AML-193 (cell line): ENCODE results near the gene NFXL1.
A peak's percentile ranks its signal among the peaks of the same experiment; 100 is the strongest.

Source experiments
- DNase-seq, 2 experiments: peaks; one replicate each; lab custom pipeline; 2025; lab: John Stamatoyannopoulos, UW

NFXL1 gene

DNA sequence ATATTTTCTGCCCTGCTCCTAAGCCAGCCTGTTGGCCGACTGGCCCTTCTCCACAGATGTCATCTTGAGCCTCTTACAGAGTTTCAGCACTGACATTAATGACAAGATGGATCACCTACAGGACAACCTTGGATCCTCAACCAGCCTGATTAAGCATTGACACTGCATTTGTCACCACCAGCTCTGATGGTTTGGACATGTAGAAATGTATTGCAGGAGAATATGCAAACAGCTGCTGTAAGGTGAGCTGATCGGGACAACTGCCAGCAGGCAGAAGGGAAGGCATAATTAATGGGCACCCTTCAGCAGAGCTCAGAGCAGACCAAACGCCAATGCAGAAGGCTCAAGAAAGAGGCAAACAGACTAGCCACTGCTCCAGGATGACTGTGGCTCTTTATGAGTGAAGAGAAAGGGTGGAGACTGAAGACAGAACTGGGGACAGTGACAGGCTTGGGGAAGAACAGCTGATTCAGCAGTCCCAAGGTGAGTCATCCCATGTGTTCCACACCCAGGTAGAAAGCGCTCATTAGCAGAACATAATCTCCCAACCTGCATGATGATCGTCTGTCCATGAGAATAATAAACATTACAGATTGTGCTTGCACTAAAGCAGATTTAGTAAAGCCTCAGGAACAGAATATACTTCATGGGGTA lies 83.2 kb downstream of the NFXL1 start:
- DNase-seq = no peak

DNA sequence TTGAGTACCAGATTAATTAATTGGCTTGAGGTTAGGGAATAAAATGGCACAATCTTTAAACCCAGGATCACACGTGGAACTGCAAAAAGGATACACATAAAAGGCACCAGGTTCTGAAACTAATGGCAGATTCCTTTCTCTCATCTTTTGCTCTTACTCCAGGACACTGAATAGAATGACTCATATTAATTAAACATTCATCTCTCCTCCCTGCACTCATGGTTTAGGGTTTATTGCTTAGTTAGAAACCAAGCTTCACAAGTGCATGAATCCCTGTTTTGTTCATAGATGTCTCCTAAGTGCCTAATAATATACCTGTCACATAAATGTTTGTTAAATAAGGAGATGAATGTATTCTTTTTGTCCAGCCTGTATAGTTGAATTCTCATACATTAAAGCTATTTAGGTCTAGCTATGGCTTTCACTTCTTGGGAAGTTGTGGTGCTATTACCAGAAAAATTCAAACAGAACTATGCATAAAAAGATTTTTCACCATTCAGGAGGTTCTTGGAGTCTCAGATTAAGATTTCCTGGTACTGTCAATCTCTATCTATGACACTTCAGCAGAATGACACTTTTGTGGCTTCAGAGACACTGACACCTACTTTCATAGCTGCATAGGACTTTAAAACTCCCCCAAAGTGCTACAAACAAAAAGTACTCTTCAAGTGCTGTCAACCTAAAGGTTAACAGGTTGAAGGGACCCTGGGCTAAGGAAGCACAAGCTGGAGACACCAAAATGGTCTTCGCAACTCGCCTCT lies 83.9 kb downstream of the NFXL1 start:
- DNase-seq = no peak

DNA sequence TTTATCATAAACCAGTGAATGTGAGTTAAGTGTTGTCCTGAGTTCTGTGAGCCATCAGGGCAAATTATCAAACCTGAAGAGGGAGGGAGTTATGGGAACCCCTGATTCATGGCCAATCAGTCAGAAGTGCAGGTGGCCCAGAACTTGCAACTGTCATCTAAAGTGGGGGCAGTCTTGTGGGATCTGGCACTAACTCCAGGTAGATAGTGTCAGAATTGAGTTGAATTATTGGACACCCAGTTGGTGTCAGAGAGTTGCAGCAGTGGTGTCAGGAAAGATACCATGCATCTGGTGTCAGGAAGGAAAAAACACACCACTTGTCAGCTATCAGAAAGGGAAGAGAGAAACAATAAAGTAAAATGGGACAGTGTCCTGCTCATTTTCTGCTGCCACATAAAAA lies 84.9 kb downstream of the NFXL1 start:
- DNase-seq = no peak

DNA sequence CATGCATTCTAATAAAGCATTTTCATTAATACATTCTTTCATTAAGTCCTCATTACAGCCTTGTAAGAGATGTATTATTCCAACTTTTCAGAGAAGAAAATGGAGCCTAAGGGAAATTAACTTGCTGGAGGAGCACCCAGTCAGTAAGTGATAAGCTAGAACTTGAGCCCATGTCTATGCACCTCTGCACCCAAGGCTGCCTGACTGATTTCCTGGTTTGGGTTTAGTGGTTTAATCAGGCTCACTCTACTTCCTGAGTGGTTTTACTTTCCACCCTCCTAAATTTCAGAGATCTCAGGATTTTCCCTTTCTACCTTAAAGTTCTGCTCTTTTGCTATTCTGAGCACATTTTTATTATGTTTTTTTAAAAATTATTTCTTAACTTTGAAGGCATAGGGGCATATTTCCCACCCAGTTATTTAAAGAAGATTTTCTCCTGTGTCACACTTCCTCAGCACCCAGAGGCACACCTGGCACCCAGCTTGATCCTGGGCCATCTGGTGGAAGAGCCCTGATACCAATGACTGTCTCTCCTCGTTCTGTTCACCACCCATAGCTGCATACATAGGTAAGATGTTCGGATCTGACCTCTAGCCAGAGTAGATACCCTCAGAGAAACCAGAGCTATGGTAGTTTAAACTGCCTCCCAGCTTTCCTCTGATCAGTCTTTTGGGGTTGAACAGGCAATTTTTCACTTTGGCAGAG lies 86.9 kb downstream of the NFXL1 start:
- peak; percentile 12 to 23 for DNase-seq

DNA sequence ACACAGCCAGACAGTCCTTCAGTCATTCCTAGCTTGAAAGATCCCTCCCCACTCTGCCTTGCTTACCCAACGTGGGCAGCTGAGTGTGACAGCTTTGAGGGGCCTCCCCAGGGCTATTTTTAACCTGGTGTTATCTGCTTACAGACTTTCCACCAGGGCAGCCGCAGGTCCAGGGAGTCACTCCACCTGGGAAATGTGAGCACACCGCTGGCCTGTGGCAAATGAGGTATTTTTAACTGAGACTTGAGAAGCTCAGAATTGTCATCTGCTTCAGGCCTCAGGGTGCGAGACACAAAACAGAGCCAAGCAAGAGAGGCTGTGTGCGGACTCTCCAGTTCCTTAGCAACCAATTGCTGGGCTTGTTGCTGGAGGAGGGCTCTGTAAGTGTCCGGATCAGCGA lies 89.5 kb downstream of the NFXL1 start:
- no peak for DNase-seq

DNA sequence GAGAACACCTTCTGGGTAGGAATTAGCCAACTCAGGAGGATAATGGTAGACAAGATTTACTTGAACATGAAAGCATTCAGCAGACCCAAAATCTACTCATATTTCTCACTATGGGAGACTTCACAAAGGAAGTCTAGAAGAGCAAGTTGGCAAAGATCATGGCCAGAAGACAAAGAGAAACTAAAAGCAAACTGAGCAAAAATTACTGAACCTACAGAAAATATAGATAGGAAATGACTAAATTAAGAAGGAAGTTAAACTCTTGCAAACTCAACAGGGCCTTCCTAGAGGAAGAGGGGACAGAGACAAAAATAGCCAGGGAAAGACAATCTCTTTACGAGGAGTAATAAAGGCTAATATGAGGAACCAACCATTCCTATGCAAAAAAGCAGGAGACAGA lies 95.2 kb downstream of the NFXL1 start:
- DNase-seq = peak; percentile 18 to 36

DNA sequence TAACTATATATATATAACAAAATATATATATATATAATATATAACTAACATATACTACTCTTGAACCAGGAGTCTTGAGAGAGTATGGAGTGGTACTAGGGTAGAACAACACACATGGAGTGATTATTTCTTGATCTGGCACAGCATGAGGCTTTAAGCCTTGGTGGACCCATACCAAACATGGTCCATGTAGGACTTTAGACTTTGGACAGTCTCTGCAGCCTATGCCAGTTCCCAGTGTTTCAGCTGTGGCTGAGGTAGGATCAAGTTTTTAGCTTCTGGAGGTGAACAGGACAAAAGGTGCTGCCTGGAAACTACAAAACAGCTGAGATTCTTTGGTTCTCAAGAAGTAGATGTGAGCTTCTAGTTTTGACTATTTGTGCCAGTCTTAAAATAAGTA lies 97.1 kb downstream of the NFXL1 start:
- no peak for DNase-seq

DNA sequence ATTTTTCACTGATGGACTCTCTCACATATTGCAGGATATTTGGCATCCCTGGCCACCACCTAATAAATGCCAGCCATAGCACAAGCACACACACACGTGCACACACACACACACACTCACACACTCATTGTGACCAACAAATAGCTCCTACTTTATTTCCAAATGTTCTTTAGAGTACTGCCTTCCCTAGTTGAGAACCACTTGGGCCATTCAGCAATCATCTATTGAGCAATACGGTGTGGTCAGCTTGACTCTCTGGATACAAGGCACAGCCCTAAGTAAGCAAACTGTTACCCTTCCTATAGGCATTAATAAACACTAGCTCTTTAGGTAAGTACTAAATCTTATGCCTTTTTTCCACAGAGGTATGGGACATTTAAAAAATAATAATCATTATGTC lies 97.6 kb downstream of the NFXL1 start:
- peak; percentile 33 to 50 for DNase-seq

DNA sequence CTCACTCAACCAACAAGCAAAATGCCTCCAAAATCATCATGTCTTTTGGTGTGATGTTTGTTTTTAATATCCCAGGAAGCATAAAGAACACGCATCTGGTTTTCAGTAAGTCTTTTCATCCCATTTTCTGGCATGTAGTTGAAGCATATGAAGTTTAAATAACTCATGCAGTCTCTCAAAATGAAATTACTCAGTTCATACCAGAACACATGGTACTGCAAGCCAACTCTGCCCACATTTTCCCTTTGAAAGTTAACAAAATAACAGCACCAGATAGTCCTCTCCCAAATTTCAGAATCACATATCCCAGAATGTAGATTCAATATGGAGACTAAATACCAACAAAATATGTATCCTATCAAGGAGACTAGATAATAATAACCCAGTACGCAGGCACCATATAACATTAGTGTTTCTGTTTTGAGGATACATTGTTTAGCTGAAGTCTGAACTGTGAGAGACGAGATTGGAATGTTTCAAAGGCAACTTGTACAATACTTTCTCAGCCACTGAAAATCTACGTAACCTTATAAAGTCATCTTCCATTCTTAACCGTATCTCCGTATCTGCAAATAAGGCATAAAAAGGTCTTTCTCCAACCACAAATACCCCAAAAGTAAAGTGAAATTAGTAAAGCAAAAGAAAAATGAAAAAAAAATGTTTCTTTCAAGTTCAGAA lies 99.6 kb downstream of the NFXL1 start:
- DNase-seq = no peak

DNA sequence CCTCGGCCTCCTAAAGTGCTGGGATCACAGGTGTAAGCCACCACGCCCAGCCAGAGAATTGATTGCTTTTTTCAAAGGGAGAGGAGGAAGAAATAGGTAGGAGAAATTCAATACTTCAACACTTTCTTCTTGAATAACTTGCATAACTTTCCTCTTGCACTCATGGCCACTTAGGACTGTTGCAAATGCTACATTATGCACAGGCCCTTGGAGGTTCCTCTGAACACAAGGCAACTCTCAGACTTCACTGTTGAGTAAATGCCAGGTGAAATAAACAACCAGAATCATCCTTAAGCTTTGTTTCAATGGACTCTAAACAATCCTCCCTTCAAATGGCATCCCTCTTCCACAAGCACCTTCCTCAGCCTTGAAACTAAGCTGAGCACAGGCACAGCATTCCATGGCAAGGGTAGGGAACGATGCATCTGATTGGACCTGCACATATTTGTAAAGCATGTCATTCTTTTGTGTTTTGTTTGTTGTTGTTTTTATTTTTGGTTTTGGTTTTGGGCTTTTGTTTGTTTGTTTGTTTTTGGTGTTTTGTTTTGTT lies 104.7 kb downstream of the NFXL1 start:
- DNase-seq = no peak

DNA sequence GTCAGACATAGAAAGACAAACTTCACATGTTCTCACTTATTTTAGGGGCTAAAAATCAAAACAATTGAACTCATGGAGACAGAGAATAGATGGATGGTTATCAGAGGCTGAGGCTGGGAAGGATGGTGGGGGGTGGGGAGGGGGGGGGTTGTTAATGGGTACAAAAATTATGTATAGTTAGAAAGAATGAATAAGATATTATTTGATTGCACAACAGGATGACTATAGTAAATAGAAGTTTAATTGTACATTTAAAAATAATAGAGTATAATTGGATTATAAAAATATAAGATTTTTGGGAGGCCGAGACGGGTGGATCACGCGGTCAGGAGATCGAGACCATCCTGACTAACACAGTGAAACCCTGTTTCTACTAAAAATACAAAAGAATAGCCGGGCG lies 109.8 kb downstream of the NFXL1 start:
- no peak for DNase-seq

DNA sequence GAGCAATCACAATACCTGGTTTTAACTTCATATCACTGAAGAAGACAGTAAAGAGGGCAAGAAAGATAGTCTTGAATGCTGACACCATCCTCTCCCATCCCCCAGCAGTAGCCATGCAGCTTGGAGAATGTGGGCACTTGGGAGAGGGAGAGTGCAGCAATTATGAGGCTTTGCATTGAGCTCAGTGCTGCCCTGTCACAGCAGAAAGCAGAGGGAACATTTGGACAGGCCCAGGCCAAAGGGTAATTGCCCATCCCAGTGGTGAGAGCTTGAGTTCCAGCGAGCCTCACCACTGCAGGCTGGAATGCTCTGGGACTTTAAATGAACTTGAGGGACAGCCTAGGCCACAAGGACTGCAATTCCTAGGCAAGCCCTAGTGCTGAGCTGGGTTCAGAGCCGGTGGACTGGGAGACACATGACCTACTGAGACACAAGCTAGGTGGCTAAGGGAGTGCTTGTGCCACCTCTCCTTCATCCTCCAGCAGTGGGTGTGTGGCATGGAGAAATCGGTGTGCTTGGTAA lies 112.8 kb downstream of the NFXL1 start:
- DNase-seq = no peak

DNA sequence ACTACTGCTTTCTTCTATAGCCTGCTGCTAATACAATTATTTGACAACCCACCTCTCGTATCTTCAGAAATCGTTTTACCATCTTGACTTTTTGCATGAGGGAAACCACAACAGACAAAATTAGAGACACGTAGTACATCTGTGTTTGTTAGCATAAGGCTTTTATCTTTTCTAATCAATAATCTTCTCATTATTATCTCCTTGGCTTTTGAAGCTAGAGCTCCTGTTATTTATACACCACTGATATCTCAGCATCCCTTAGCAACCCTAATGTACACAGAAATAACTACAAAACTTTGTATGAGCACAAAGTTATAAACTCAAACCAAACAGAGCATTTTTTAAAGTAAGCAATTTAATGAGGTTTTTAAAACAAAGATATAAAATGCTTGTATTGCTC lies 116.2 kb downstream of the NFXL1 start:
- no peak for DNase-seq
